HG03432 (cell line): ENCODE data around the gene TSGA10IP.

Experiments
- ATAC-seq: cut with Tn5 transposase; IDR thresholded peaks from one replicate; pipeline ENCODE4 v1.9.1; 2021; ENCODE audit warnings: mild to moderate bottlenecking, moderate library complexity; ENCODE audit not compliant: unreplicated experiment

TSGA10IP gene

GRCh38 chr11:65945430-65945911, at the start of gene TSGA10IP:
TSGA10IP (plus strand) TSS chr11:65945480; CDS start chr11:65945676, 196 bp downstream.
- no peak for ATAC-seq

GRCh38 chr11:65895482-65895981, 49.7 kb upstream of the TSGA10IP start:
- ATAC-seq: no peak

- no peak for ATAC-seq
Observed at GRCh38 chr11:65896034-65896999, 49.0 kb upstream of the TSGA10IP start.

- ATAC-seq: no peak
Observed at GRCh38 chr11:65897020-65897471, 48.2 kb upstream of the TSGA10IP start.

- no peak for ATAC-seq
Observed at GRCh38 chr11:65898656-65899355, 46.5 kb upstream of the TSGA10IP start.

GRCh38 chr11:65899356-65900124, 45.7 kb upstream of the TSGA10IP start:
- peak; percentile 2 for ATAC-seq

GRCh38 chr11:65900125-65900898, 45.0 kb upstream of the TSGA10IP start, which contains the start of gene FOSL1:
FOSL1 (minus strand) TSS chr11:65900388; CDS start chr11:65900339, 49 bp downstream.
- peak; percentile 78 for ATAC-seq

- no peak for ATAC-seq
Observed at GRCh38 chr11:65900899-65901180, 44.4 kb upstream of the TSGA10IP start.

GRCh38 chr11:65903068-65903481, 42.2 kb upstream of the TSGA10IP start:
- no peak for ATAC-seq

GRCh38 chr11:65903715-65904114, 41.6 kb upstream of the TSGA10IP start:
- no peak for ATAC-seq

- ATAC-seq: no peak
Observed at GRCh38 chr11:65906602-65907001, 38.7 kb upstream of the TSGA10IP start.

GRCh38 chr11:65907878-65908277, 37.4 kb upstream of the TSGA10IP start:
- no peak for ATAC-seq

- ATAC-seq: no peak
Observed at GRCh38 chr11:65911682-65912568, 33.4 kb upstream of the TSGA10IP start.

GRCh38 chr11:65912845-65913244, 32.4 kb upstream of the TSGA10IP start:
- no peak for ATAC-seq

- no peak for ATAC-seq
Observed at GRCh38 chr11:65915101-65915820, 30.0 kb upstream of the TSGA10IP start.

- no peak for ATAC-seq
Observed at GRCh38 chr11:65915821-65916251, 29.4 kb upstream of the TSGA10IP start.

GRCh38 chr11:65916391-65916790, 28.9 kb upstream of the TSGA10IP start:
- no peak for ATAC-seq

- no peak for ATAC-seq
Observed at GRCh38 chr11:65917077-65917433, 28.2 kb upstream of the TSGA10IP start.
